SJCRH30 (cell line): ENCODE results near the gene GCAT. TPM values are rescaled to one million over a fixed set of nuclear protein-coding genes. Genes with fewer than 3 reads are reported as not detected.
"Not testable (repeated sequence)": the region's sequence is repeated elsewhere in the genome, so short reads cannot be mapped to it uniquely, and the experiment has no call there.

Experiments
- DNase-seq, 2 experiments: peaks; one replicate each; pipeline ENCODE4 v3.0.0-alpha.2; 2015 to 2020
- H3K27ac ChIP-seq: fragments of 250-450 bp; sonication (Bioruptor Pico); 2 replicates; pipeline ENCODE4 v1.5.1; 2020; ENCODE audit warnings: mild to moderate bottlenecking, moderate library complexity
- H3K27me3 ChIP-seq: fragments of 250-450 bp; sonication (Bioruptor Pico); 2 replicates; pipeline ENCODE4 v1.5.1; 2020; ENCODE audit warnings: mild to moderate bottlenecking, moderate library complexity
- H3K36me3 ChIP-seq: fragments of 250-450 bp; sonication (Bioruptor Pico); 2 replicates; pipeline ENCODE4 v1.5.1; 2020; ENCODE audit warnings: mild to moderate bottlenecking, moderate library complexity
- H3K4me1 ChIP-seq: fragments of 250-450 bp; sonication (Bioruptor Pico); 2 replicates; pipeline ENCODE4 v1.5.1; 2020; ENCODE audit warnings: mild to moderate bottlenecking, moderate library complexity
- H3K4me3 ChIP-seq: fragments of 250-450 bp; sonication (Bioruptor Pico); 2 replicates; pipeline ENCODE4 v1.5.1; 2020; ENCODE audit warnings: mild to moderate bottlenecking, moderate library complexity
- H3K9me3 ChIP-seq: fragments of 250-450 bp; sonication (Bioruptor Pico); replicated peaks from 2 replicates; pipeline ENCODE4 v1.5.1; 2020; ENCODE audit warnings: mild to moderate bottlenecking, moderate library complexity
- total RNA-seq: library from RNA; depleted of rRNA; stranded (reverse); fragments of >200 nt; shearing (Covaris generic); gene quantifications from 2 replicates; pipeline ENCODE4 v1.2.3, GENCODE V29; 2014

The GCAT gene
- total RNA-seq, 1 experiment from 2014 or later = 14.2 TPM

- no peaks in the 10 kb centered on the region for H3K9me3 ChIP-seq
- H3K27me3 ChIP-seq = no peaks in the 10 kb centered on the region
- no peak for DNase-seq
- H3K27ac ChIP-seq = no peak overlapping the region
- H3K36me3 ChIP-seq = no peaks in the 10 kb centered on the region; the same call in 1 of the 2 replicates
- peaks cover 9% of the 10 kb centered on the region; the same call in 1 of the 2 replicates for H3K4me1 ChIP-seq
- H3K4me3 ChIP-seq = no peak overlapping the region
Observed at GRCh38 chr22:37774728-37775127, 33.0 kb upstream of the GCAT start.

DNA sequence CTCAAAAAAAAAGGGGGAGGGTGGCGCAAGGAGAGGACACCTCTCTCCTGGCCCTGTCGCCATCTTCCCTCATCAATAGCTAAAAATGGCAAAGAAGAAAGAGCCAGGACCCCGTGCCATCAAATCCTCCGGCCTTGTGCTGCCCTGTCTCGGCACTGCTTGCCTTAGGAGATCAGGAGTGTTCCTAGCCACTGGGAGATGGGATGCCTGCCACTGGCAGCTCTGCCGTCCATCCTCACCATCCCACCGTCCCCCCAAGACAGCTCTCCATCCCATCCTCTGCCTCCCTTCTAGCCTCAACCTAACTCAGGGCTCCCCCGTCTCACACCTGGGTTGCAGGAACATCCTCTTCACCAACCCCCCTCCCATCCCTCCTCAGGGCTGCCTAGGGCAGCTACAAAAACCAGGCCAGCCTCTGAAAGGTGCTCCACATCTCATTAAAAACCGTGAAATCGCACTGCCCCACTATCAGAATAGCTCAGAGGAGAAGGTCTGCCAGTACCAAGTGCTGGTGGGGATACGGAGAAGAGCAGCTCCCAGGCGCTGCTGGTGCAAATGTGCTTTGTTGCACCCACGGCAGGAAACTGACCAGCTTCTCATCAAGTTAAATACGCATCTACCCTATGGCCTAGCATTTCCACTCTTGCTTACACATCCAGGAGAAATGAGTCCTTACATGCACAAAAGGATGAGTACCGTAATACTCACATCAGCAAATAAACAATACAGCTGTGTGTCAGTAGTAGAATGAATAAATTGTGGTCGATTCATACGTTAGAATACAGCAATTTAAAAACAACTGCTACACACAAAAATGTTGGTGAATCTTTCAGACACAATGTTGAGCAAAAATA is 31.7 kb upstream of the GCAT start:
- DNase-seq = no peak
- Histone ChIP-seq H3K27me3 (no peaks in the 10 kb centered on the region), H3K4me1 (peaks cover 9% of the 10 kb centered on the region; the same call in 1 of the 2 replicates), H3K9me3 (no peaks in the 10 kb centered on the region), H3K27ac (no peak overlapping the region), H3K36me3 (no peaks in the 10 kb centered on the region; the same call in 1 of the 2 replicates), H3K4me3 (no peak overlapping the region)

GRCh38 chr22:37776639-37777005 is 31.1 kb upstream of the GCAT start:
- DNase-seq = no peak
- no peak overlapping the region for H3K4me3 ChIP-seq
- H3K27me3 ChIP-seq = no peaks in the 10 kb centered on the region
- H3K9me3 ChIP-seq = no peaks in the 10 kb centered on the region
- H3K27ac ChIP-seq = no peak overlapping the region
- peaks cover 9% of the 10 kb centered on the region; the same call in 1 of the 2 replicates for H3K4me1 ChIP-seq
- no peaks in the 10 kb centered on the region; the same call in 1 of the 2 replicates for H3K36me3 ChIP-seq

GRCh38 chr22:37777122-37777687 is 30.5 kb upstream of the GCAT start:
- Histone ChIP-seq H3K4me1 (peaks cover 9% of the 10 kb centered on the region; the same call in 1 of the 2 replicates), H3K9me3 (no peaks in the 10 kb centered on the region), H3K27me3 (no peaks in the 10 kb centered on the region), H3K4me3 (no peak overlapping the region), H3K27ac (no peak overlapping the region), H3K36me3 (no peaks in the 10 kb centered on the region; the same call in 1 of the 2 replicates)
- DNase-seq = peak in 1 of 2 experiments; percentile 45

- no peak overlapping the region for H3K4me3 ChIP-seq
- H3K36me3 ChIP-seq = no peaks in the 10 kb centered on the region
- DNase-seq = no peak
- H3K4me1 ChIP-seq = peaks cover 11% of the 10 kb centered on the region; the same call in 1 of the 2 replicates
- no peak overlapping the region for H3K27ac ChIP-seq
- no peaks in the 10 kb centered on the region for H3K9me3 ChIP-seq
- H3K27me3 ChIP-seq = no peaks in the 10 kb centered on the region
Observed at GRCh38 chr22:37778370-37779009, 29.2 kb upstream of the GCAT start.

DNA sequence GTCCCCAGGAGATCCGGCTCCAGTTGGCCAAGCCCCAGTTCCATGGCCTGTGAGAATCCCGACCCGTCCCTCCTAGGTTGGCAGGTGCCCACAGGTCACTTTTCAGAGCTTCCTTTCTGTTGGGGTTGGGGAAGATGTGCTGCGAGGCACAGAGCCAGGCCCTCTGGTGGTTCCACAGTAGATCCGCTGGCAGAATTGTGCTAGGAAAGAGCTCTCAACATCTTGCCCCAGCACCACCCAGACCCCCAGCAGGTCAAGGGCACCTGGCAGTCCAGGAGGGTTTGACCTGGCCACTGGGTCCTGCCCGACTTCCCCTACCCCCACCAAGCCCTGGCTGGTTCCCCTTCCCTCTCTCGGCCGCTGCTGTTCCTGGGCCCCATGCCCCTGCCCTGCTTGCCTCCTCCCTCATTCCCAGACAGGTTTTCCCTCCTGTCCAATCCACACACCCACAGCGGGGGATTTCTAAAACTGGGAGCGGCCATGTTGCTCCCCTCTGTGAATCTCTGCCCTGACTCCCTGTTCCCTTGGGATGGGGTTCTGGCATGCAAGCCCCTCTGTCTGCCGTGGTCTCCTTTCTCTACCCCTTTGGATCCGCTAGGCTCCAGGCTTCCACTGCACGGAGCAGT is 26.2 kb upstream of the GCAT start:
- H3K27me3 ChIP-seq = no peaks in the 10 kb centered on the region
- H3K27ac ChIP-seq = no peak overlapping the region
- H3K36me3 ChIP-seq = no peaks in the 10 kb centered on the region
- H3K4me1 ChIP-seq = peaks cover 16% of the 10 kb centered on the region
- no peak overlapping the region for H3K4me3 ChIP-seq
- no peak for DNase-seq
- no peaks in the 10 kb centered on the region for H3K9me3 ChIP-seq

GRCh38 chr22:37782340-37783168 is 25.2 kb upstream of the GCAT start:
- H3K27me3 ChIP-seq = no peaks in the 10 kb centered on the region
- no peak overlapping the region for H3K4me3 ChIP-seq
- H3K27ac ChIP-seq = no peak overlapping the region
- H3K36me3 ChIP-seq = no peaks in the 10 kb centered on the region
- peak in 1 of 2 experiments; percentile 51 for DNase-seq
- H3K9me3 ChIP-seq = no peaks in the 10 kb centered on the region
- peaks cover 9% of the 10 kb centered on the region for H3K4me1 ChIP-seq

DNA sequence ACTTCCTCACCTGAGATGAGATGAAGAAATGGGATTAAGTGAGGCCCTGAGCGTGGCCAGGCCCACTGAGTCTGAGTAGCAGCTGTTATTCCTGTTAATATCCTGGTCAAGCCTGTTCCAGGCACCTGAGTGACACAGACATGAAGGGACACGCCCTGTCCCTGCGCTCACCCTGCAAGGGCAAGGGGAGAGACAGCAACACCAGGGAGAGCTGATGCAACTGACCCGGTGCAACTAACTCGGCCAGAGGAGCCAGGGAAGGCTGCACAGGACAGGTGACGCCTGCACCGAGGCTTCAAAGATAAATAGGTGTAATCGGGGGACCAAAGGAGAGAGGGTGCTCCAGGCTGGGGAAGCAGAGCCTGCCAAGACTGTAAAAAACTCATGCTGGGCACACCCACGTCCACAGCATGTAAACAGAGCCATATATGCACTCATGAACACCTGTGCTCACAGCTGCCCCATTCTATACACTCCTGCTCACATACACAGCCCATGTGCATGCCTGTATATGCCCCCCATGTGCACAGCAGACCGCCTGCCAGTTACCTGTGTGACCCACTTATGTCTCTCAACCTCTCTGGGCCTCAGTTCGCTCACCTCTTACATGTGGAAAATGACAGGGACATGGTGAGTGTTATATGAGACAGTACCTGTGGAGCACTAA is 22.8 kb upstream of the GCAT start:
- H3K4me1 ChIP-seq = peaks cover 9% of the 10 kb centered on the region
- no peak overlapping the region for H3K4me3 ChIP-seq
- DNase-seq = no peak
- H3K36me3 ChIP-seq = no peaks in the 10 kb centered on the region
- no peak overlapping the region for H3K27ac ChIP-seq
- no peaks in the 10 kb centered on the region for H3K27me3 ChIP-seq
- no peaks in the 10 kb centered on the region for H3K9me3 ChIP-seq

- H3K9me3 ChIP-seq = no peaks in the 10 kb centered on the region
- H3K36me3 ChIP-seq = no peaks in the 10 kb centered on the region
- H3K27ac ChIP-seq = no peak overlapping the region
- H3K27me3 ChIP-seq = no peaks in the 10 kb centered on the region
- no peaks in the 10 kb centered on the region for H3K4me1 ChIP-seq
- no peak overlapping the region for H3K4me3 ChIP-seq
- no peak for DNase-seq
Observed at GRCh38 chr22:37790234-37790633, 17.5 kb upstream of the GCAT start.

GRCh38 chr22:37792494-37792893 is 15.2 kb upstream of the GCAT start:
- Histone ChIP-seq H3K9me3 (no peaks in the 10 kb centered on the region), H3K4me1 (no peaks in the 10 kb centered on the region), H3K27ac (no peak overlapping the region), H3K4me3 (no peak overlapping the region), H3K27me3 (no peaks in the 10 kb centered on the region), H3K36me3 (no peaks in the 10 kb centered on the region)
- DNase-seq = no peak

GRCh38 chr22:37794376-37794775 is 13.4 kb upstream of the GCAT start:
- no peak for DNase-seq

GRCh38 chr22:37796079-37796478 is 11.7 kb upstream of the GCAT start:
- no peaks in the 10 kb centered on the region for H3K4me1 ChIP-seq
- H3K9me3 ChIP-seq = no peaks in the 10 kb centered on the region
- H3K36me3 ChIP-seq = no peaks in the 10 kb centered on the region
- DNase-seq = no peak
- H3K27me3 ChIP-seq = 0 out of 2 replicates have a peak, but pooled peaks cover 2% of the 10 kb centered on the region
- H3K4me3 ChIP-seq = no peak overlapping the region
- H3K27ac ChIP-seq = no peak overlapping the region

More at GRCh38 chr22:37794376-37794775, 13.4 kb upstream of the GCAT start:
- Histone ChIP-seq H3K27ac (no peak overlapping the region), H3K4me1 (no peaks in the 10 kb centered on the region), H3K9me3 (no peaks in the 10 kb centered on the region), H3K4me3 (no peak overlapping the region), H3K36me3 (no peaks in the 10 kb centered on the region), H3K27me3 (no peaks in the 10 kb centered on the region)

GRCh38 chr22:37797259-37797658 is 10.5 kb upstream of the GCAT start:
- H3K4me3 ChIP-seq, H3K27ac ChIP-seq, DNase-seq, H3K9me3 ChIP-seq, H3K27me3 ChIP-seq, H3K36me3 ChIP-seq, H3K4me1 ChIP-seq: not testable (repeated sequence)
